AG08395 (cell line): ENCODE measurements around the gene COX20.

ENCODE experiments used
- DNase-seq: peaks from one replicate; pipeline ENCODE4 v3.0.0; 2012; ENCODE audit warnings: mixed read lengths, low spot score

COX20 gene

DNA sequence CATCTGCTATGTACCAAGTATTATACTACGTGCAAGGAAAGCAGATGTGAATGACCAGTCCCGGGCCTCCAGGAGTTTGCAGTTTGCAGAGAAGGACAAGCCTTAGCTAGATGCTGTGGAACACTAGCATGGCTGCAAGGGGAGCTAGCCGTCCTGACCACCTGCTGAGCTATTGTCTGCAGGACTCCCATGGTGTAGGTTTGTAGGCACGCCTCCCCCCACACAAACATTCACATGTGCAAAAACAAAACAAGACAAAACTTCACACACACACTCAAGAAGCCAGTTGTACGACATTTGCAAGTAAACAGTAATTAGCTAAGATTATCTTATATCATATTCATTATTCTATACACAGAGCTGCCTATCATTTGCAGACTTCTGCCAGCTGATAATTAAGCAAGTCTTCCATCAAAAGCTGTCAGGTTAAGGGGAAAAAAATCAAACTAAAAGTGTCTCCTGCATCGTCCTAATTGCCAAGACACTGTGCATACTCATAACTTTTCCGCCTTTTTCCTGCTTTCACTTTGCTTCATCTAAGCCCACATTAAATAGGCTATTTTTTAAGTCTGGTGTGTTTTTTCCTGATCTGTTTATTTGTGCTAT is 39.6 kb downstream of the COX20 start:
- no peak for DNase-seq

DNA sequence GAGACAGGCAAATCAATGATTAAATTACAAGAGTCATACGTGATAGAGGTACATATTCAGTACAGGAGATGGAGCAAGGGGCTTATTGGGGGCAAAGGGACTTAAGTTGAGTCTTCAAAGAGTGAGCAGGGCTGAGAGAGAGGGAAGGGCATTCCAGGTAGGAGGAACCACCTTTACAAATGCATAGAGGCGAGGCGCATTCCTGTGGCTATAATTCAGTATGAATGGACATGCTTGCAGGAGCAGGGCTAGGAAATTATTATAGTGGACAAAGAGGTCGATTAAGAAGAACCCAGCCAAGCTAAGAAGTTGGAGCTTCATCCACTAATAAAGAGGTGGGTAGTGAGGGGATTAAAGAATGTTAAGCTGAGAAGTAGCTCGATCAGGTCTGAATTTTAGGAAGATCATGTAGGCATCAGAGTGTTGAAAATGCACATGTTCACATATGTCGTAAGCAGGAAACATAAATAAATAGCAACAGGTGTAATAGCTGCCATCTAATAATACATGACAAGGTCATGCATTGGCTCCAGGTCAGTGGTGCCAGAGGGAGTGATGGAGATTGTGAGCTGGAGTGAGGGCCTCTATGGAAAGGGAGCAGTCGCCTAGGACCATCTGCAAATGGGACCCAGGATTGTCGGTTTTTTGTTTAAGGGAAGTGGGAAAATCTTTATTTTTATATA is 40.9 kb downstream of the COX20 start:
- no peak for DNase-seq

DNA sequence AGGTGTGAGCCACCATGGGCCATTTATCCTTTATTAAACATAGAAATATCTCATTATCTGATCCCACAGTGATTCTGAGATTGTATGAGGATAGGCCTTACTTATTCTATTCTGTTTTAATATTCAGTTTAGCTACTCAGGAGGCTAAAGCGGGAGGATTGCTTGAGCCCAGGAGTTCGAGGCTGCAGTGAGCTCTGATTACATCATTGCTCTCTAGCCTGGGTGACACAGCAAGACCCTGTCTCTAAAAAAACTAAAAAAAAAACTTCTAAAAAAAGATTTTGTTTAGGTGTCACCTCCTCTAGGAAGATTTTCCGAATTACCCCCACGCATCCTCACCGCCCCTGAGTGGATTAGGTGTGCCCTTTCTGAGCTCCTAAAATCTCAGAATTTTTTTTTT is 43.2 kb downstream of the COX20 start:
- no peak for DNase-seq

DNA sequence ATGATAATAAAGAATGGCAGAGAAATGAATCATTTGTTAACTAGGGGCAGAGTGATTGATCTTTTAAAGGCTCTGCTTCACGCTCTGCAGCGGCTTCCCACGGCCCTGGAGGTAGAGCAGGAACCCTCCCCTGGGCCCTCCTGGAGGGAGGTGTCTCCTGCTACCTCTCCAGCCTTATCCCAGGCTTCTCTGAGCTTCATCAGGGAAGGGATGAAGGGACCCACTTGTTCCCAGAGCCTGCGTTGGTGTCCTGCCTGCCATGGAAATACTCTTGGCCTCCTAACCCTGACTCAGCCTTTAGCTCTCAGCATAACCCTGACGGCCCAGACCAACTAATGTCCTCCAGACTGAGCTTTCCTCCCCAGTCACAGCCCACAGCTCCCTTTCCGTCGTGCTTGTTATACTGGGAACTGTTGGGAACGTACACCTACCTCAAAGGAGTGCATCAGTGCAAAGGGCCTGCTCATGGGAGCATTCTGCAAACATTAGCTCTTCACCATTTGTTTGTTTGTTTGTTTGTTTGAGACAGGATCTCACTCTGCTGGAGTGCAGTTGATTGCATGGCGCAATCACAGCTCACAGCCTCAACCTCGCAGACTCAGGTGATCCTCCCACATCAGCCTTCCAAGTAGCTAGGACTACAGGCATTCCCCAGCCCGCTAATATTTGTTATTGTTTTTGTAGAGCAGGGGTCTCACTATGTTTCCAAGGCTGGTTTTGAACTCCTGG is 46.3 kb downstream of the COX20 start:
- no peak for DNase-seq

DNA sequence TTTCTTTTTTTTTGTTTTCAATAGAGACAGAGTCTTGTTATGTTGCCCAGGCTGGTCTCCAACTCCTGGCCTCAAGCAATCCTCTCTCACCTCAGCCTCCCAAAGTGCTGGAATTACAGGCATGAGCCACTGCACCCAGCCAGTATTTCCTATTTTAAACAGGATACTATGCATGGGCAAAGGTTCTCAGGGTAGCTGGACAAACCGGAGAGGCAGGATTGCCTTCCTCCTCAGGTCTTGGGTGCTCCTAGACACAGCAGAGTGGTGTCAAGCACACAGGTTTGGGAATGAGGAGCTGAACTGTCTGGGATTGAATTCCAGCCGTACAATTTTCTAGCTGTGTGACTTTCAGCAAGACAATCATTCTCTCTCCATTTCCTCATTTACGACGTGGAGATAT is 51.8 kb downstream of the COX20 start:
- DNase-seq: no peak

DNA sequence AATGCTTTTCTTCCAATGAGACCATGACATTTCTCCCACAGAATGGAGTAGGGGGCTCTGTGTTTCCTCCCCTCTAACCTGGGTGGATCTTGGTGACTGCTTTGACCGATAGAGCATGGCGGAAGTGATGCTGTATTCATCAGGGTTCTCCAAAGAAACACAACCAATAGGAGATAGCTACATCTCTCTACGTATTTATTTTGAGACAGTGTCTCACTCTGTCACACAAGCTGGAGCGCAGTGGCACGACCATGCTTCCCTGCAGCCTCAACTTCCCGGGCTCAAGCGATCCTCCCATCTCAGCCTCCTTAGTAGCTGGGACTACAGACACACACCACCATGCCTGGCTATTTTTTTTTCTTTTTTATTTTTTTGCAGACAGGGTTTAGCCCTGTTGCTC is 58.4 kb downstream of the COX20 start:
- no peak for DNase-seq
